Measurements from ENCODE around the gene CDIP1. TPM values are rescaled to one million over a fixed set of nuclear protein-coding genes. Genes with fewer than 3 reads are reported as not detected.

CDIP1 gene
- total and polyA plus RNA-seq, 2 of the 8 experiments (the other 6 are each of a cell fraction or from before 2014, with no cell fraction given) = 56.6 to 76.3 TPM

DNA sequence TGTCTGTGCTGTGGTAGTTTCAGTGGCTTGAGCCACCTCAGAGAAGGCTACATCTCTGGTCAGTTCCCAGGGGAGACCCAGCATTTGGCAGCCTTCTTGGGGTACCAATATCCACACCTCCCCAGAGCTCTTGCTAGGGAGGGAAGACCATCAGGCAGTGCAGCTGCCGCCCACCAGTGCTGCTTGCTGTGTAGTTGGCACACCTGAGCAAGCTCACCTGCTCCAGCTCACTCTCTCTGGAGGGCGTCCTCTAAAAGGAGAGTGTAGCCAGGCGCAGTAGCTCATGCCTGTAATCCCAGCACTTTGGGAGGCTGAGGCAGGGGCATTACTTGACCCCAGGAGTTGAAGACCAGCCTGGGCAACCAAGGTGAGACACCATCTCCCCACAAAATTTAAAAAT is 29.8 kb downstream of the CDIP1 start:
- no peak overlapping the region for H3K4ac ChIP-seq (replicated peaks; ENCODE audit: insufficient read length, low read depth, low read length)
- POLR2A ChIA-PET (ENCODE audit: partially characterized antibody) = interaction anchor here (0.7 to 1.6 kb wide), 5 partner anchors 13 to 185 kb away, joined by 3 read pairs; partner anchors contain the start of gene NUDT16L1
- no peak overlapping the region for H2BK15ac ChIP-seq (ENCODE audit: low read length)
- peaks cover 2 to 13% of the 10 kb centered on the region in 2 experiments for H4K20me1 ChIP-seq (replicated peaks in 1 of 2; ENCODE audit: control insufficient read depth in 1 of 2, insufficient read depth in 2 of 2, low read length in 2 of 2)
- H3K4me1 ChIP-seq (replicated peaks in 1 of 4; ENCODE audit: control insufficient read depth in 3 of 4, insufficient read depth in 4 of 4, low read length in 3 of 4) = peaks cover 0 to 2% (median 0%) of the 10 kb centered on the region in 4 experiments; a peak in 2 of 7 replicates
- no peak overlapping the region for H3K4me2 ChIP-seq (ENCODE audit: insufficient read depth in 1 of 2, low read depth in 2 of 2, low read length in 2 of 2)
- no peak overlapping the region for H3K23ac ChIP-seq (ENCODE audit: insufficient read length)
- H3K79me2 ChIP-seq (ENCODE audit: control insufficient read depth in 1 of 2, insufficient read depth in 2 of 2, low read length in 2 of 2) = no peaks in the 10 kb centered on the region
- H3K27ac ChIP-seq (ENCODE audit: low read depth, low read length) = no peak overlapping the region
- H3K4me3 ChIP-seq (ENCODE audit: extremely low read depth in 1 of 4, insufficient read depth in 2 of 4, low read depth in 3 of 4, low read length in 4 of 4) = no peak overlapping the region
- H2BK120ac ChIP-seq (replicated peaks; ENCODE audit: low read depth, low read length) = no peak overlapping the region
- H3K14ac ChIP-seq (ENCODE audit: insufficient read length) = no peak overlapping the region
- H2BK5ac ChIP-seq (ENCODE audit: low read depth, low read length) = no peak overlapping the region
- no peak overlapping the region for H4K91ac ChIP-seq (replicated peaks; ENCODE audit: insufficient read length, low read length)
- no peak overlapping the region for H4K5ac ChIP-seq (ENCODE audit: insufficient read length, low read depth, low read length)
- WGBS, 2 experiments (ENCODE audit: extremely low coverage in 1 of 2, insufficient coverage in 1 of 2, insufficient read length in 1 of 2, insufficient replicate concordance in 2 of 2, low coverage in 1 of 2, low lambda C conversion rate in 2 of 2, missing lambda C conversion rate in 1 of 2) = 84% methylated on average over 3 of the region's 3 CpGs; no CpG with 5 or more reads in 1 of the 2 experiments
- H2BK20ac ChIP-seq (ENCODE audit: low read length) = no peak overlapping the region
- no peak overlapping the region for H3K56ac ChIP-seq (replicated peaks; ENCODE audit: insufficient read length, low read depth, low read length)
- no peaks in the 10 kb centered on the region for H3K23me2 ChIP-seq (ENCODE audit: low read depth, low read length)
- H2AFZ ChIP-seq (ENCODE audit: low read length) = no peak overlapping the region
- no peaks in the 10 kb centered on the region; the same call in 1 of the 2 replicates for H3K79me1 ChIP-seq (ENCODE audit: low read depth, low read length)
- no peak for FAIRE-seq
- H3K36me3 ChIP-seq (ENCODE audit: control insufficient read depth in 2 of 4, insufficient read depth in 4 of 4, low read length in 3 of 4) = peaks cover 10 to 20% (median 16%) of the 10 kb centered on the region in 4 experiments; a peak in 6 of 8 replicates
- H3K18ac ChIP-seq (ENCODE audit: extremely low read depth, low read length) = no peak overlapping the region
- no peak overlapping the region for H4K8ac ChIP-seq (ENCODE audit: extremely low read depth, insufficient read depth, low read length)
- no peak for DNase-seq (ENCODE audit: low read depth in 1 of 2, low spot score in 2 of 2)
- H2BK12ac ChIP-seq (ENCODE audit: low read depth, low read length) = no peak overlapping the region
- CTCF ChIA-PET (ENCODE audit: partially characterized antibody) = interaction anchor here (0.6 to 35.4 kb wide), 14 partner anchors 9 to 1643 kb away, joined by 3 to 968 read pairs (median 12); partner anchors contain the start of genes C16orf96, CDIP1 and MGRN1
- H3K9me3 ChIP-seq (ENCODE audit: insufficient read depth in 2 of 2, low read depth in 1 of 2, low read length in 1 of 2) = no peaks in the 10 kb centered on the region
- H3K9ac ChIP-seq (replicated peaks in 1 of 4; ENCODE audit: extremely low read depth in 1 of 4, low read depth in 3 of 4, low read length in 3 of 4) = no peak overlapping the region
- H2AK5ac ChIP-seq (ENCODE audit: low read depth, low read length) = no peak overlapping the region
- H3K27me3 ChIP-seq (replicated peaks in 1 of 4; ENCODE audit: control insufficient read depth in 3 of 4, extremely low read depth in 1 of 4, insufficient read depth in 3 of 4, low read length in 3 of 4) = no peaks in the 10 kb centered on the region
- TF ChIP-seq SIRT6 (IDR thresholded peaks at IDR 0.05; ENCODE audit: low read length) (no peak), ZNF274 (IDR thresholded peaks at IDR 0.05; ENCODE audit: borderline replicate concordance, extremely low read depth, low read length) (no peak), CBX8 (IDR thresholded peaks at IDR 0.05; ENCODE audit: borderline replicate concordance, low read depth, low read length) (no peak)
- TF ChIP-seq, protein P1, sequence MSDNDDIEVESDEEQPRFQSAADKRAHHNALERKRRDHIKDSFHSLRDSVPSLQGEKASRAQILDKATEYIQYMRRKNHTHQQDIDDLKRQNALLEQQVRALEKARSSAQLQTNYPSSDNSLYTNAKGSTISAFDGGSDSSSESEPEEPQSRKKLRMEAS (IDR thresholded peaks at IDR 0.05) = no peak

Measured in H1 (cell line).